SK-N-SH (cell line): ENCODE data around the gene XRN2. TPM values are rescaled to one million over a fixed set of nuclear protein-coding genes. Genes with fewer than 3 reads are reported as not detected.

ENCODE experiments used
- CTCF ChIA-PET: fragments of 300-600, 350-600 bp; formaldehyde crosslinking; extraction: SDS; loops from one replicate; lab custom pipeline; 2021; lab: Yijun Ruan, JAX
- POLR2A ChIA-PET: fragments of 350-600 bp; sonication (Branson Sonifier 250); formaldehyde crosslinking; extraction: SDS; loops from one replicate; lab custom pipeline; 2020; ENCODE audit warnings: antibody characterized with exemption, inconsistent platforms; lab: Yijun Ruan, JAX
- DNase-seq: peaks from one replicate; pipeline ENCODE4 v3.0.0; 2012
- H2AFZ ChIP-seq: fragments of 200-600 bp; sonication (generic); 2 replicates; pipeline ENCODE4 v1.8.1; 2016; ENCODE audit warnings: antibody characterized with exemption, mild to moderate bottlenecking, low read depth
- H3F3A ChIP-seq: fragments of 200-600 bp; sonication (generic); replicated peaks from 2 replicates; pipeline ENCODE3; 2016; ENCODE audit warnings: antibody characterized with exemption, mild to moderate bottlenecking; ENCODE audit not compliant: insufficient read depth
- H3K27ac ChIP-seq, 2 experiments: fragments of 200-500 bp in 1 of 2; fragments of 200-600 bp in 1 of 2; sonication (Bioruptor generic) in 1 of 2; sonication (generic), shearing (Covaris generic) in 1 of 2; 2 replicates each; pipeline versions ENCODE4 v1.5.1 to v1.6.1; 2014 to 2016; ENCODE audit warnings: low read depth in 2 of 2, inconsistent platforms in 1 of 2, low read length in 1 of 2, mild to moderate bottlenecking in 1 of 2, mixed read lengths in 1 of 2
- H3K27me3 ChIP-seq: fragments of 200-600 bp; sonication (generic), shearing (Covaris generic); 2 replicates; pipeline ENCODE4 v1.6.1; 2016; ENCODE audit warnings: mixed run types; ENCODE audit not compliant: insufficient read depth
- H3K36me3 ChIP-seq, 2 experiments: fragments of 200-500 bp in 1 of 2; fragments of 200-600 bp in 1 of 2; sonication (Bioruptor generic) in 1 of 2; sonication (generic) in 1 of 2; replicated peaks in 1 of 2; 2 replicates each; pipeline versions ENCODE3 to v1.5.1; 2014 to 2016; ENCODE audit warnings: low read length in 1 of 2, mild to moderate bottlenecking in 1 of 2; ENCODE audit not compliant: insufficient read depth in 2 of 2, control insufficient read depth in 1 of 2
- H3K4me1 ChIP-seq, 2 experiments: fragments of 200-500 bp in 1 of 2; fragments of 200-600 bp in 1 of 2; sonication (Bioruptor generic) in 1 of 2; sonication (generic), shearing (Covaris generic) in 1 of 2; 2 replicates each; pipeline versions ENCODE4 v1.5.1 to v1.6.1; 2014 to 2016; ENCODE audit warnings: low read depth in 1 of 2, low read length in 1 of 2, mixed run types in 1 of 2; ENCODE audit not compliant: insufficient read depth in 2 of 2, control insufficient read depth in 1 of 2
- H3K4me2 ChIP-seq: fragments of 200-600 bp; sonication (generic), shearing (Covaris generic); 2 replicates; pipeline ENCODE4 v1.6.1; 2017; ENCODE audit warnings: mixed run types
- H3K4me3 ChIP-seq, 2 experiments: fragments of 200-500 bp in 1 of 2; fragments of 200-600 bp in 1 of 2; sonication (Bioruptor generic) in 1 of 2; sonication (generic), shearing (Covaris generic) in 1 of 2; 2 replicates each; pipeline versions ENCODE4 v1.5.1 to v1.8.1; 2014 to 2016; ENCODE audit warnings: low read depth in 2 of 2, inconsistent platforms in 1 of 2, low read length in 1 of 2, mild to moderate bottlenecking in 1 of 2, mixed read lengths in 1 of 2, moderate library complexity in 1 of 2
- H3K79me2 ChIP-seq: fragments of 200-600 bp; sonication (generic); 2 replicates; pipeline ENCODE4 v1.8.1; 2017; ENCODE audit warnings: mild to moderate bottlenecking; ENCODE audit not compliant: insufficient read depth
- H3K9ac ChIP-seq: fragments of 200-600 bp; sonication (generic); 2 replicates; pipeline ENCODE4 v1.6.1; 2017; ENCODE audit warnings: mixed run types
- H3K9me2 ChIP-seq: fragments of 200-600 bp; sonication (generic); 2 replicates; pipeline ENCODE4 v1.6.1; 2017; ENCODE audit warnings: mixed run types
- H3K9me3 ChIP-seq: fragments of 200-600 bp; sonication (generic); 2 replicates; pipeline ENCODE4 v1.6.1; 2017; ENCODE audit warnings: mixed run types, mild to moderate bottlenecking, moderate library complexity
- H4K20me1 ChIP-seq: fragments of 200-600 bp; sonication (generic); 2 replicates; pipeline ENCODE4 v1.6.1; 2017; ENCODE audit warnings: mild to moderate bottlenecking, mixed run types; ENCODE audit not compliant: insufficient read depth
- CHD2 ChIP-seq: fragments of 150-350 bp; IDR thresholded peaks from 2 replicates; pipeline ENCODE4 v1.6.1; 2018; ENCODE audit warnings: low read length; ENCODE audit not compliant: partially characterized antibody
- ELF1 ChIP-seq: IDR thresholded peaks from 2 replicates; pipeline ENCODE4 v1.4.0; 2012
- EP300 ChIP-seq, 2 experiments: IDR thresholded peaks; 2 replicates each; pipeline versions ENCODE4 v1.4.0 to v1.6.1; 2012; ENCODE audit warnings: borderline replicate concordance in 1 of 2, low read depth in 1 of 2, low read length in 1 of 2
- EZH2phosphoT487 ChIP-seq: fragments of 200-600 bp; sonication (generic); IDR thresholded peaks from 2 replicates; pipeline ENCODE4 v1.6.1; 2017; ENCODE audit warnings: low read depth, mixed run types, mild to moderate bottlenecking, antibody characterized with exemption, moderate library complexity, borderline replicate concordance
- FOSL2 ChIP-seq: IDR thresholded peaks from 2 replicates; pipeline ENCODE4 v1.4.0; 2012; ENCODE audit warnings: low read depth, mild to moderate bottlenecking, moderate library complexity, borderline replicate concordance
- GABPA ChIP-seq: IDR thresholded peaks from 2 replicates; pipeline ENCODE4 v1.4.0; 2012; ENCODE audit warnings: low read depth, mild to moderate bottlenecking
- JUND ChIP-seq: IDR thresholded peaks from 2 replicates; pipeline ENCODE4 v1.4.0; 2012
- MXI1 ChIP-seq: IDR thresholded peaks from 2 replicates; pipeline ENCODE4 v1.6.1; 2012; ENCODE audit warnings: mild to moderate bottlenecking, low read depth, low read length, improper control_type of control experiment
- NFIC ChIP-seq: IDR thresholded peaks from 2 replicates; pipeline ENCODE4 v1.4.0; 2012; ENCODE audit warnings: borderline replicate concordance
- PBX3 ChIP-seq: IDR thresholded peaks from 2 replicates; pipeline ENCODE4; 2012
- POLR2AphosphoS5 ChIP-seq: IDR thresholded peaks from 2 replicates; pipeline ENCODE4 v1.6.1; 2012; ENCODE audit warnings: low read depth, low read length
- RAD21 ChIP-seq: IDR thresholded peaks from 2 replicates; pipeline ENCODE4 v1.6.1; 2012; ENCODE audit warnings: mild to moderate bottlenecking, low read length
- RCOR1 ChIP-seq: fragments of 150-350 bp; IDR thresholded peaks from 2 replicates; pipeline ENCODE4 v1.6.1; 2017; ENCODE audit warnings: antibody characterized with exemption, low read length
- REST ChIP-seq: IDR thresholded peaks from 2 replicates; pipeline ENCODE4 v1.6.1; 2012; ENCODE audit warnings: mild to moderate bottlenecking, low read depth, low read length, moderate library complexity
- RXRA ChIP-seq: IDR thresholded peaks from 2 replicates; pipeline ENCODE4 v1.4.0; 2012; ENCODE audit warnings: low read depth, mild to moderate bottlenecking, borderline replicate concordance
- SIN3A ChIP-seq: IDR thresholded peaks from 2 replicates; pipeline ENCODE4 v1.6.1; 2012; ENCODE audit warnings: low read depth, mild to moderate bottlenecking, low read length, moderate library complexity, borderline replicate concordance
- SMC3 ChIP-seq: IDR thresholded peaks from 2 replicates; pipeline ENCODE4 v1.6.1; 2012; ENCODE audit warnings: low read depth, low read length, improper control_type of control experiment
- TAF1 ChIP-seq: IDR thresholded peaks from 2 replicates; pipeline ENCODE4 v1.6.1; 2012; ENCODE audit warnings: low read depth, mild to moderate bottlenecking, low read length, moderate library complexity, borderline replicate concordance
- TEAD4 ChIP-seq: IDR thresholded peaks from 2 replicates; pipeline ENCODE4 v1.4.0; 2012; ENCODE audit warnings: mild to moderate bottlenecking, borderline replicate concordance; ENCODE audit not compliant: insufficient read depth
- USF2 ChIP-seq: fragments of 150-350 bp; IDR thresholded peaks from 2 replicates; pipeline ENCODE4 v1.6.1; 2017; ENCODE audit warnings: antibody characterized with exemption, low read length, low read depth, borderline replicate concordance
- YY1 ChIP-seq: IDR thresholded peaks from 2 replicates; pipeline ENCODE4 v1.4.0; 2012; ENCODE audit warnings: low read depth, mild to moderate bottlenecking
- ZBTB33 ChIP-seq: IDR thresholded peaks from 2 replicates; pipeline ENCODE4 v1.4.0; 2012; ENCODE audit warnings: low read depth, borderline replicate concordance
- WGBS: methylation state at CpG from one replicate; pipeline ENCODE4 v1.1.6; 2017; ENCODE audit warnings: low lambda C conversion rate; 5-methylcytosine and 5-hydroxymethylcytosine counted together
- polyA plus RNA-seq, 3 experiments: library from polyadenylated mRNA; depleted of rRNA; stranded (reverse); fragments of >200 nt; gene quantifications; 2 replicates each; pipeline ENCODE4 v1.2.3, GENCODE V29; 2012

The XRN2 gene
- polyA plus RNA-seq, 1 of the 3 experiments (the other 2 are of a cell fraction) = 44.5 TPM

GRCh38 chr20:21387528-21387927 is 84.4 kb downstream of the XRN2 start (continued):
- TF ChIP-seq POLR2AphosphoS5 = no peak
- no peak for TF ChIP-seq EP300 (IDR thresholded peaks at IDR 0.05; ENCODE audit: borderline replicate concordance in 1 of 2, low read depth in 1 of 2, low read length in 1 of 2)
- TF ChIP-seq ELF1 = no peak
- no peak for TF ChIP-seq EZH2phosphoT487
- TF ChIP-seq SIN3A = no peak
- TF ChIP-seq RAD21 = no peak
- no peak for TF ChIP-seq RCOR1
- TF ChIP-seq NFIC = no peak
- TF ChIP-seq RXRA = no peak

- DNase-seq = no peak
- no peaks in the 10 kb centered on the region for H3K9me3 ChIP-seq
- no peaks in the 10 kb centered on the region for H3K9me2 ChIP-seq
- H3K36me3 ChIP-seq = peaks cover 41 to 66% of the 10 kb centered on the region in 2 experiments
- H3K4me1 ChIP-seq = no peaks in the 10 kb centered on the region
- no peak overlapping the region for H2AFZ ChIP-seq
- peaks cover 11% of the 10 kb centered on the region for H3F3A ChIP-seq
- H3K27me3 ChIP-seq = no peaks in the 10 kb centered on the region
- ChIA-PET POLR2A (no interaction called here), CTCF (interaction anchor here (4.2 kb wide), 1 partner anchor 153 kb away, joined by 22 read pairs; no protein-coding TSS in a partner anchor)
- TF ChIP-seq RXRA (no peak), MXI1 (no peak), ELF1 (no peak), GABPA (no peak), TEAD4 (no peak), ZBTB33 (no peak), REST (no peak), FOSL2 (no peak), YY1 (no peak), POLR2AphosphoS5 (no peak), TAF1 (no peak), USF2 (no peak), EP300 (IDR thresholded peaks at IDR 0.05; ENCODE audit: borderline replicate concordance in 1 of 2, low read depth in 1 of 2, low read length in 1 of 2) (no peak), PBX3 (no peak), JUND (no peak), SMC3 (no peak), CHD2 (no peak)
- H3K4me3 ChIP-seq = no peak overlapping the region
- no peaks in the 10 kb centered on the region for H4K20me1 ChIP-seq
- no peak overlapping the region for H3K27ac ChIP-seq
- H3K79me2 ChIP-seq = no peaks in the 10 kb centered on the region
- no peak overlapping the region for H3K4me2 ChIP-seq
- WGBS = 89% methylated on average over 1 of the region's 1 CpG
- no peak overlapping the region for H3K9ac ChIP-seq
Measured at GRCh38 chr20:21388566-21388965, 85.4 kb downstream of the XRN2 start.
